Measurements from ENCODE around the gene DPP6. TPM values are rescaled to one million over a fixed set of nuclear protein-coding genes. Genes with fewer than 3 reads are reported as not detected.

Gene DPP6
- total and polyA plus RNA-seq, 12 donors: 0.07 to 2.1 (median 0.16) TPM; not detected in 4

GRCh38 chr7:154431045-154431444 lies 378.8 kb downstream of the DPP6 start:
- no peak for DNase-seq
- Histone ChIP-seq H3K4me1 (no peaks in the 10 kb centered on the region), H3K4me3 (no peak overlapping the region), H3K27ac (no peak overlapping the region), H3K27me3 (no peaks in the 10 kb centered on the region), H3K9me3 (peaks cover 0 to 4% (median 0%) of the 10 kb centered on the region in 11 donors), H3K36me3 (no peaks in the 10 kb centered on the region)
- no peak for ATAC-seq
- TF ChIP-seq, protein P1, sequence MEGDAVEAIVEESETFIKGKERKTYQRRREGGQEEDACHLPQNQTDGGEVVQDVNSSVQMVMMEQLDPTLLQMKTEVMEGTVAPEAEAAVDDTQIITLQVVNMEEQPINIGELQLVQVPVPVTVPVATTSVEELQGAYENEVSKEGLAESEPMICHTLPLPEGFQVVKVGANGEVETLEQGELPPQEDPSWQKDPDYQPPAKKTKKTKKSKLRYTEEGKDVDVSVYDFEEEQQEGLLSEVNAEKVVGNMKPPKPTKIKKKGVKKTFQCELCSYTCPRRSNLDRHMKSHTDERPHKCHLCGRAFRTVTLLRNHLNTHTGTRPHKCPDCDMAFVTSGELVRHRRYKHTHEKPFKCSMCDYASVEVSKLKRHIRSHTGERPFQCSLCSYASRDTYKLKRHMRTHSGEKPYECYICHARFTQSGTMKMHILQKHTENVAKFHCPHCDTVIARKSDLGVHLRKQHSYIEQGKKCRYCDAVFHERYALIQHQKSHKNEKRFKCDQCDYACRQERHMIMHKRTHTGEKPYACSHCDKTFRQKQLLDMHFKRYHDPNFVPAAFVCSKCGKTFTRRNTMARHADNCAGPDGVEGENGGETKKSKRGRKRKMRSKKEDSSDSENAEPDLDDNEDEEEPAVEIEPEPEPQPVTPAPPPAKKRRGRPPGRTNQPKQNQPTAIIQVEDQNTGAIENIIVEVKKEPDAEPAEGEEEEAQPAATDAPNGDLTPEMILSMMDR (IDR thresholded peaks at IDR 0.05): no peak
- 80 to 85% methylated on average over 9 of the region's 9 CpGs for WGBS, 2 donors
- intact Hi-C loops (cut with DNase I): no loop called here

- no peak for DNase-seq
- H3K4me1 ChIP-seq: no peaks in the 10 kb centered on the region
- H3K36me3 ChIP-seq: no peaks in the 10 kb centered on the region
- TF ChIP-seq, protein P1 (IDR thresholded peaks at IDR 0.05): no peak
- no peak for ATAC-seq
- no peak overlapping the region for H3K27ac ChIP-seq
- WGBS, 2 donors: 73 to 79% methylated on average over 11 of the region's 11 CpGs
- no peaks in the 10 kb centered on the region for H3K9me3 ChIP-seq
- intact Hi-C loops (cut with DNase I): no loop called here
- no peak overlapping the region for H3K4me3 ChIP-seq
- no peaks in the 10 kb centered on the region for H3K27me3 ChIP-seq
Measured at GRCh38 chr7:154433632-154434598, 381.7 kb downstream of the DPP6 start.

- no peak overlapping the region for H3K27ac ChIP-seq
- TF ChIP-seq, protein P1 (IDR thresholded peaks at IDR 0.05): no peak
- H3K4me1 ChIP-seq: no peaks in the 10 kb centered on the region
- intact Hi-C loops (cut with DNase I): no loop called here
- no peaks in the 10 kb centered on the region for H3K36me3 ChIP-seq
- ATAC-seq (no peak), DNase-seq (no peak)
- WGBS, 2 donors: 69 to 74% methylated on average over 4 of the region's 4 CpGs
- H3K27me3 ChIP-seq: no peaks in the 10 kb centered on the region
- no peaks in the 10 kb centered on the region for H3K9me3 ChIP-seq
- no peak overlapping the region for H3K4me3 ChIP-seq
Measured at GRCh38 chr7:154436560-154436959, 384.4 kb downstream of the DPP6 start.

DNA sequence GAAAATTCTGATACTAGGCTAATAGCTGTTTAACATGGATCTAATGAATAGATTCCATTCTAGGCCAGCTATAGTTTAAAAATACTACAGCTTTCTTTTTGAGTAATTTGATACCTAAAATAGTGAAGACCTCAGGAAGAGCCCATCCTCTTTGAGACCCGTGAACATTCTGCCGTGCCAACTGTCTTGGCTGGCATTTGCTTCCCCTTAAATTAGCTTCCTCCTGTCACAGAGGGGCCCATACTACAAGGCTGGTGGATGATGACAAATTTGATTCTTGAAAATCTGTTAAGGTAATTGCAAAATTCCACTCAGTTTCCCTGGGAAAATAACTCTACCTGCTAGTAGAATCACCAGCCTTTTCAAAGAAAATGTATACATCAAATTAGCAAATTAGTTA lies 385.0 kb downstream of the DPP6 start:
- TF ChIP-seq, protein P1 (IDR thresholded peaks at IDR 0.05): no peak
- Histone ChIP-seq H3K4me1 (peaks cover 0 to 5% (median 0%) of the 10 kb centered on the region in 9 donors), H3K27me3 (no peaks in the 10 kb centered on the region), H3K4me3 (no peak overlapping the region), H3K27ac (no peak overlapping the region), H3K36me3 (no peaks in the 10 kb centered on the region), H3K9me3 (no peaks in the 10 kb centered on the region)
- WGBS, 2 donors: 85 to 86% methylated on average over 2 of the region's 2 CpGs
- DNase-seq (no peak), ATAC-seq (no peak)
- intact Hi-C loops (cut with DNase I): no loop called here
